ENCODE data around the gene NR2F1-AS1.

Gene NR2F1-AS1

DNA sequence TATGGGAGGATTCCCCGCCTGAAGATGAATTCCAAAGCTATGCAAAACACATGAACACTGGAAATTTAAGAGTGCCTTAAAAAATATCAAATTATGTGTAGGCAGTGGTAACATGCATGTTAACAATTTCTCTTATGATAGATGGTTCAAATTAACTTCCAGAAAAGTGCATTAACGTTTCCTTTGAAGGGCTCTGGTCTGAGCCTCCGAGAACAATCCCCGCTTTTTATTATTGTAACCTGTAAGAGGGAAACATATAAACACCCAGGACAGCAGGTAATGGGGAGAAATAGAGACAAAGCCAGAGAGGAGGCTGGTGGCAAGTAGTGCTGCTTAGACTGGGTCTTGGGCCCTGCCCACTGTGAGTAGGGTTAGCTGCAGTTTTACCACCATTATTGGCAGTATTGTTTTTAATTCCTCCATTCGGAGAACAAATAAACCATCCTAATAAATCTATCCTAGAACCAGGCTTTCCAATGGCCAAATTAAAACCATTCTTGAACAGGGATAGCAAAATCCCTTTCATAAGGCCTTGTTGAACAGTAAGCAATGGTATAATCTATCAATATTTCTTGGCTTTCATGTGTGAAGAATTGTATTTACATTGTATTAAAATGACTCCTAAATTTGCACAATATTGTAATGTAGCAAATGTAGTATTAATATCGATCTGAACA lies 8.3 kb upstream of the NR2F1-AS1 start:
- DNase-seq = no peak

DNA sequence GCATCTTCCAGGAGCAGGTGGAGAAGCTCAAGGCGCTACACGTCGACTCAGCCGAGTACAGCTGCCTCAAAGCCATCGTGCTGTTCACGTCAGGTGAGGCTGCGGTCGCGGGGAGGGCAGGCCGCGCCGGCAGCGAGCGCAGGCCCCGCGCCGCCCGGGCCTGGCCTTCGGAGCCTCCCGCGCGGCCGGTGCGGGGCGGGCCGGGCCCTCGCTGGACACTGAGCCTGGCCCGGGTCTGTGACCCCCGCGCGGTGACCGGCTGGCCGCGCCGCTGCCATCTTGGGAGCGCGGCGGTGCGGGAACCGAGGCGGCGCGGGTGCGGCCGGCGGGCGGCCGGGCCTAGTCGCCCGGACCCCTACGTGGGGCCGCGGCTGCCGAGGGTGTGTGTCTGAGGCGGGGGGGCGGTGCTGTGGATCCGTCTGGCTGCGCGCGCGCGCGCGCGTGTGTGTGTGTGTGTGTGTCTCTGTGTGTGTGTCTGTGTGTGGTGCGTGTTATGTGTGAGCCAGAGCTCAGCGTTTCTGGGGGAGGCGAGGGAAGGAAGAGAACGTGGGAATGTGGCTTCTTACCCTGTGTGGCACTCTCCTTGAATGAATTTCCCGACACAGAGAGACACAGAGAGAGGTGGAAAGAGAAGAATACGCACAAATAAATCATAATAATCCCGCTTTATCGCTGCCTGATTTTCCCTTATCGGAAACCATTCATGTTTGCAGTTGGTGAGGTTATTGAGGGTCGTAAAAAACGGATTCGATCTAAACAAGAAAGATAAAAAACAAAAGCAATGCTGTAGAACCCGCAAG lies 7.5 kb upstream of the NR2F1-AS1 start:
- no peak for DNase-seq

DNA sequence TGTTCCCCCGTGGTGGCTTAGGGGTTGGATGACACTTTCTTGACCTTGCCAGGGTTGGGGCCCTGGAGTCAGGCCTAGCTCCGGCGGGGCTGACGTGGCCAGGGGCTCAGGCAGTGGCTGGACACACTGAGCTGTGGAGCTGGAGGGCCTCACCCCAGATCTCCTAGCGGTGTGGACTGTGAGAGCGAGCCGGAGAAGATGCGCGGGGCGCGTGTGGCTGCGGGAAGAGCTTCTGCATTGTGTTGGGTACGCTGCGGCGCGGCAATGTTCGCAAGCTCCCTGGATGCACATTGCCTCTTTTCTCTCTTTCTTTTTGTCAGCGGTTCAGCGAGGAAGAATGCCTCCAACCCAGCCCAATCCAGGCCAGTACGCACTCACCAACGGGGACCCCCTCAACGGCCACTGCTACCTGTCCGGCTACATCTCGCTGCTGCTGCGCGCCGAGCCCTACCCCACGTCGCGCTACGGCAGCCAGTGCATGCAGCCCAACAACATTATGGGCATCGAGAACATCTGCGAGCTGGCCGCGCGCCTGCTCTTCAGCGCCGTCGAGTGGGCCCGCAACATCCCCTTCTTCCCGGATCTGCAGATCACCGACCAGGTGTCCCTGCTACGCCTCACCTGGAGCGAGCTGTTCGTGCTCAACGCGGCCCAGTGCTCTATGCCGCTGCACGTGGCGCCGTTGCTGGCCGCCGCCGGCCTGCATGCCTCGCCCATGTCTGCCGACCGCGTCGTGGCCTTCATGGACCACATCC lies 6.8 kb upstream of the NR2F1-AS1 start:
- no peak for DNase-seq

DNA sequence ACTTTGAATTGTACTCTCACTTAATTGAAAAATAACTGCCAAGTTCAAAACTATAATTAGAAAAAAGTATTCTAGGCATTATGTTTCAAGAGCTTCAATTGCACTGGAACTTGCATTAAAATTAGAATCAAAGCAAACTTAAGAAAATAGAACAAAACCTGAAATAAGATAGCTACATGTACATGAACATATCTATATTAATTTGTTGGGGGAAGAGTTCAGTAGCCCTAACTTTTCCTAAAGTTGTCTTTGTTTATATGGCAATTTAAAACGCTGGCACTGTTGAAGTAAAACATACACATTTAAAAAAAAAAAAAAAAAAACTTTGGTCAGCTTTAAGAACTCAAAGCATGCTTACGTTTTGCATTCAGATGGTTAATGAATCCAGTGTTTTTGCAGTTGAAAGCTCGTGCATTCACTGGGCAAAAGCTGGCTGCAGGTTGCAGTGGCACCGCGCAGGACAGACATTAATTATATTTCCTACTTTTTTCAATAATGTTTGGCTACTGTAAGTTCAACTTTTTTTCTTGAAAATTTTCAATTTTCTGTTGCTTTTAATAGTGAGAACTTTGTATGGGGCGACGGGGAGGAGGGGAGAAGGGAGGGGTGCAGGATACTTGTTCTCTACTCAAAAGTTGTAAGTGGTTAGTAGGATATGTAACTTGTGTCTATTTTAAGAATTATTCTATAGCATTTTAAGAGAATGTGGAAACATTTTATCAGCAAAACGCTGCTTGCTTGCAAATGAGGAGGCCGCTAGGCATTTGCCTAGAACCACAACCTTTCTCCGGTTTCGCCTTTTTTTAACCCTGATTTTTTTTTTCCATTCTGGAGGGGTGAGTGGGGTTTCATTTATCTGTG lies 5.9 kb upstream of the NR2F1-AS1 start:
- no peak for DNase-seq

DNA sequence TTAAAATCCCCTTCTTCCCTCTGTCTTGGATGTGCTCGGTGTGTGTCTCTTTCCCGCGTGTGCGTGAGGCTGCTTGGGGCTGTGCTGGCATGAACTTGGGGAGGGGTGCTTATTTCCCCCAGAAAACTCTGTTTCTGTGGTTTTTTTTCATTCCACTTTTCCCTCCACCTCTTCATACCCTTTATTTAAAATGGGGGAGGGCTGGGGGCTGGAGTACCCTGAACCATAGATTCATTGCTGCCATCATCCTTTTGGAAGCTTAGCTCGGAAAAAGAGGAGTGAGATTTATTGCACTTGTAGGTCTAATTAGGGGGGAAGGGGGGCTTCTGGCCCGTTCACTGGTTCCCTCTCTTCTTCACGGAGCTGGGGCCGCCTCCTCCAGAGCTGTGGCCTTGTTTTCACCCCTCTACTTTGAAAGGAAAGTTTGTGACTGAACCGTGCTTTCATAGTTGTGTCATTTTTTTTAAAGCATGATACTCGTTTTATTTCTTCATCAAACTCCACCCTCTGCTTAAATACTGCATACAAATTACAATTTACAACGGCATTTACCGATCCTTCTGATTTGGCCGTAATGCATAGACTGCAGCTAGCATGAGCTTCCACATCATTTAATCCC lies 4.9 kb upstream of the NR2F1-AS1 start:
- no peak for DNase-seq

DNA sequence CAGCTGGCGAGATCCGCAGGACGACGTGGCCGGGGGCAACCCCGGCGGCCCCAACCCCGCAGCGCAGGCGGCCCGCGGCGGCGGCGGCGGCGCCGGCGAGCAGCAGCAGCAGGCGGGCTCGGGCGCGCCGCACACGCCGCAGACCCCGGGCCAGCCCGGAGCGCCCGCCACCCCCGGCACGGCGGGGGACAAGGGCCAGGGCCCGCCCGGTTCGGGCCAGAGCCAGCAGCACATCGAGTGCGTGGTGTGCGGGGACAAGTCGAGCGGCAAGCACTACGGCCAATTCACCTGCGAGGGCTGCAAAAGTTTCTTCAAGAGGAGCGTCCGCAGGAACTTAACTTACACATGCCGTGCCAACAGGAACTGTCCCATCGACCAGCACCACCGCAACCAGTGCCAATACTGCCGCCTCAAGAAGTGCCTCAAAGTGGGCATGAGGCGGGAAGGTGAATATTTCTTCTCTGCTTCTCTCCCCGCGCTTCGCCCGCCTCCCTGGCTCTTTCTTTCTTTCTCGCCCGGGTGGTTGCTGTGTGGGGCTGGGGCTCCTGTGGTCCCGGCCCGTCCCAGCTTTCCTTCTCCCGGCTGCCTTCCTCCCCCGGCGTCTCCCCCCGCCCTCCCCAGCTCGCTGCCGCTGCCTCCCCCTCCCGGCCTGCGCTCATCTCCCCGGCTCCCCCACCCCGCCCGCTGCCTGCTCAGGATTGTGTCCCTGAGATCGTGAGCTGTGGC lies 4.2 kb upstream of the NR2F1-AS1 start:
- peak in 1 of 2 donors; percentile 9 for DNase-seq

DNA sequence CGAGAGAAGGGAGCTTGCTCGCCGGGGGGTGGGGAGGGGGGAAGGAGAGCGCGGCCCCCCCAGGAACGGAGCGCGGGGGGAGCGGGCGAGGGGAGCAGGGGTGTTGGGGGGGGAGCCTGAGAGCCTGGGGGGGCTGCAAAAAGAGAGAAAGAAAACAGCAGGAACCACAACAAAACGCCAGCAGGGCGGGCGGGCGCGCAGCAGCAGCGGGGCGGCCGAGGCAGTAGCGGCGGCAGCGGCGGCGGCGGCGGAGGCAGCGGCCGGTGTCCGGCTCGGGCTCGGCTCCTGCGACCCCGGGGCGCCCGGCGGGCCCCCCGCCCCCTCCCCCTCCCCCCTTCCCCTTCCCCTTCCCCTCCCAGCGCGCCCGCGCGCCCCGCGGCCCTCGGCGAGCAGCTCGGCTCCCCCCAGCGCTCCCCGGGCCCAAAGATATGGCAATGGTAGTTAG lies 3.6 kb upstream of the NR2F1-AS1 start:
- no peak for DNase-seq

DNA sequence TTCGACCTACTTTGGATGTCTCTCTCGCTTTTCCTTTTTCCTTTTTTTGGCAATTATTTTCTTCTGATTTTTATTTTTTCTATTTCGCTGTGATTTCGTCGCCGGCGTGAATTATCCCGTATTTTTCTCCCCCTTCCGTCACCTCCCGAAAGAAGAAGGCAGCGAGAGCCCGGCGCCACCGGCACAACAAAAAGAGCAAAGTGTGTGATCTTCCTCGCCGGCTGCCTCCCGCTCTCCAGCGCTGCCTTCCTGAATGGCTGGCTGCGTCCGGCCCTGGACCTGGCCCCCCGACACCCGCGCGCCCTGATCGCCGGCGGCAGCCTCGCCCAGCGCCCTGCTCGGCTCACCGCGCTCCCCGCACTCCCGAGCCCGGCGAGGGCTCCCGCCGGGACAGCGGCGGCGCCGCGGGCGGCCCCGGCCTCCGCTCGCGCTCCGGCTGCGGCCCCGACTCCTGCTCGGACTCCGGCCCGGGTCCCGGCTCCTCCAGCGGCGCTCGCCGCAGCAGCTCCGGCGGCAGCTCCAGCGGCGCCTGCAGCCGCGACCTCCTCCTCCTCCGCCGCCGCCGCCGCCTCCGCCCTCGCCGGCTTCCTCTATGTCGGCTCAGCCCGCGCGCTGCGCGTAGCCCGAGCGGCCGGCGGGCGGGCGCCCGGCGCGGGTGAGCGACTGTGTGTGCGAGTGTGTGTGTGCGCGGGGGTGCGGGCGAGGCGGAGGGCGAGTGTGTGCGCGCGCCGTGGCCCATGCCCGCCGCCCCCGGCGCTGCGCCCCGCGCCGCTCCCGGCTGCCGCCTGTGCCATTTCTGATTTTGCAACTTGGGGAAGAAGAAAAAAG lies 3.0 kb upstream of the NR2F1-AS1 start:
- DNase-seq = peak in 1 of 2 donors; percentile 40

DNA sequence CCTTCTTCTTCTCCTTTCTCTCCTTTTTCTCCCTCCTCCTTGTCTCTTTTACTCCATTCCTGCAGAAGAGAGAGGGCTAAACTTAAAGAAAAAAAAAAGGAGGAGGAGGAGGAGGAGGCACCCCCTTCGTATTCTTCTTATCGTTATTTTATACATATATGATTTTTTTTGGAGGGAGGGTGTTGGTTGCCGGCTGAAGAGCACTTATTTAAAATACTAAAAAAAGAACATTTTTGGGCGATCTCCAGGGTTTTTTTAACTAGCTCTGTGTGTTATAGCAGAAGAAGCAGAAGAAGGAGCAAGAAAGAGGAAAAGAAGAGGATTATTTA lies 2.4 kb upstream of the NR2F1-AS1 start:
- no peak for DNase-seq

DNA sequence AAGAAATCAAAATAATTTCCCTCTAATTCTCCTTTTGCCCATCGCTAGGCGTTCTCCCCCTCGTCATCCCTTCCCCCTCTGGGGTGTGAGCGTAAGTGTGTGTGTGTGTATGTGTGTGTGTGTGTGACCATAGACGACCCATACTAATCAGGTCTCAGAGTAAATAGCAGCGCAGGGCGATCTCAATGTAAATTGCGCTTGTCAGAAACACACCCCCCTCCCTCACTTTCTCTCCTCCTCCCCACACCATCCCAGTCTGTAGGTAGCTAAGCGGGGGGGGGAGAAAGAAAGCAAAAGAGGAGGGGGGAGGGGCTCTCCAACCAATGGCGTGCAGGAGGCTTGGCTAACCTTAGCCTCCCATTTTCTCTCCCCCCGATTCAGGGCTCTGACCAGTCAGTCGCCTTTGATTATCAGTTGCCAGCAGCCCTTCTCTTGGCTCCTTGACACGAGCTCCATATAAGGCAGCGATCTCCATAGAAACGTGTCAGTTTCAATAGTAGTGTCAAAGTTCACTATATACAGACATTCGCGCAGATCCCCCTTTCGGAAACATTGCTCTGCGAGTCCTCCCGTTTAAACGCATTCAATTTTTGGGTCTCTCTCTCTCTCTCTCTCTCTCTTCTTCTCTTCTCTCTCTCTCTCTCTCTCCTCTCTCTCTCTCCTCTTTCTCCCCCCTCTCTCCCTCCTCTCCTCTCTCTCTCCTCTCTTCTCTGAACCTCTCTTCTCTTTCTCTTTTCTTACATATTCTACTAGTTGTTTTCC lies 1.8 kb upstream of the NR2F1-AS1 start, which contains the start of gene NR2F1:
TSS of gene NR2F1 (plus strand) at position 546 of the 762 bp plus-strand sequence. CDS start 1,802 bp downstream, outside the sequence.
- no peak for DNase-seq

DNA sequence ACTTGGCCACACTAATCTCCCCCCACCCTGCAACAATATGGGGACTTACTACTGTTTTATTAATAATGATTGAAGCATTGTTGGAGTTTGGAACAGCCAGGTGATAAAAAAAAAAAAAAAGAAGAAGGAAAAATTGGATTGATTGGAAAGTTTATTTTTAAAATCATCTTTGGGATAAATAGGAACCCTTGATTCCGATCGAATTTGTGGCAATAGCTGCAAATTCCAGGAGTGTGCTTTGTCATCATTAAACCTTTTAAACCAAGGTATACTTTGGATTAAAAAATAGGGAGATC lies 1.1 kb upstream of the NR2F1-AS1 start:
- DNase-seq = no peak

DNA sequence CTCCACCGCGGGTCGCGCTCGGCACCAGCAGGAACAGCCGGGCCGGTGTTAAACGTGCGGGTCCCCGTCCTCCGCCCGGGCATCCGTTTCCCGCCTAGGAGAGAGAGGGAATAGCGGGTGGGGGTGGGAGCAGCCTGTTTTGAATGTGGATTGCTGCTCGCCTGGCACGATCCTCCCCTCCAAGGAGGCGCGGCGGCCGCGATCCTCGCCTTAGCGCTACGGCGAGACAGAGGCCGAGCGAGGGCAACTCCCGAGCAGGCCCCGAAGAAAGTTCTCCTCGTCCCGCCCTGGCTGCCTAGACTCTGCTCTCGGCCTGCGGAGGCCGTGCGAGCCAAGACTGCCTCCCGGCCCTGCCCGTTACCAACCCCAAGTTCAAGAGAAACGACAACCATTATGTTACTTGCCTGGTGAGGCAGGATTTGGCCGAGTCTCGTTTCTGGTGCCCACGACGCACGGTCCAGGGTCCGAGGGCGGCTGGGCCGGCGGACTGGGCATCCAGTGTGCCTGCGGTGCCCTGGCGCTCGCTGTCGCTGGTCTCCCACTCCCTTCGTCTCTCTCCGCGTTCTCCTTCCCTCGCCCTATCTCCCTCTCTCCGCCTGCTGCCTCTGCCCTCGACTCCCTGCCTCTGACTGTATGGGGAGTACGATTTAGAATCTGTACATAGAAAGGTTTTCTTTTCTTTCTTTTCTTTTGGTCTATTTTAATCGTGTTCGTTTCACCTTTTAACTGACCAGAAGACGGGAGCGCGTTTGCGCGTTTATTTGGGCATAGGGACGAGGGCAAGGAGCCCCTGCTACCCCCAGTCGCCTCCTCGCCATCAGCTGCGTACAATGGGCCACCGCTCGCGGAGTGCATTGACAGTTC lies 724 bp downstream of the NR2F1-AS1 start:
- peak in 1 of 2 donors; percentile 12 for DNase-seq

DNA sequence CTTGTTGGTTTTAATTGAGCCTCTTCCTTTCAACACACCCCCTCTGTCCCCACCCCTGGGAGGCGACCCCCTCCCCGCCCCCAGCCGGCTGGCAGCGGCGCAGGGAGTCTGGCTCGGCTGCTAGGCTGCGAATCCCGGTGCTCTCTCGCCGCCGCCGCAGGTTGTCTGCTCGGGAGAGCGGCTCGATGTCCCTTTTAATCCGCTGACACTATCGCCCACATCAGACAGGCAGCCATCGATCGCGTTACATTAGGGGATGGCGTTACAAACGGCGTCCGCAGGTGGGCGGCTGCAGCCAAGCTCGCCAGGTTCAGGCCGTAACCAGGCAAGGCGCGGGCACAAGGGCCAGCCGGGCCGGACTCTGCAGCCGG lies 1.3 kb downstream of the NR2F1-AS1 start:
- no peak for DNase-seq

DNA sequence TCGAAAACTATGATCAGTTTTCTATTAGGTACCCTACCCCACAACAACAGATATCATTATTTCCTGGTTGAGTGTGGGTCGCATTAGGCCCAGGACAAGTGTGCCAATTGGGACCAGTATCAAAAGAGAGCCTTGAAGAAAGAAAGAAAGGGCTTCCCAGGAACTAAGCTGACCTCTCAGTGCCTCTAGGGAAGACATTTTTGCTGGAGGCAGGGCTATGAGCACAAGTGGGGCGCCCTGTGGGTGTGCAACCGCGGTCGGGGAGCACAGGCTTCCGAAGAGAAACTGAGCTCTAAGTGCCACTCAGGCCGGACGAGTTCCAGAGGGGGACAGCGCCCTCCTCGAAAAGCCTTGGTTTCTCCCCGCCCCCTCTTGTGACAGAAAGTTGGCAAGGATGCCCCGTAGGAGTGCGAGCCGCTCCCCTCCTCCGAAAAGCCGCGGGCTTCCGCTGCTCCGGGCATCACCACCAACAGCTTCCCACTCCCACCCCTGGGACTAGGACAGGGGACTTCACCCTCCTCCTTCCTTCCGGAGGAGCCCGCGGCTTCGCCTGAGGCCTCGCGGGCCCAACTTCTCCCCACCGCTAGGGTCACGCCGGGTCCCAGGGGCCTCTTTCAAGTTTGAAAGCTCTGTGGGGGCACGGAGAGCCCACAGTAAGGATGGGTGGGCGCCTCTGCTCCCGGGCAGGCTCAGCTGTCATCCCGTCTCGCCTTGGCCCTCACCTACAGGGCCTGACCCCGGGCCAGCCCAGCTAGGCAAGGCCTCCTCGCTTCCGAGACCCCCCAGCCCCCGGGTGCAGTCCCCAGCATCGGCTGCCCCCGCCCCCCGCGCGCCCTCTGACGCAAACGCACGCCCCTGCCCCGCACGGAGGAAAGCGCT lies 2.0 kb downstream of the NR2F1-AS1 start:
- DNase-seq = no peak

DNA sequence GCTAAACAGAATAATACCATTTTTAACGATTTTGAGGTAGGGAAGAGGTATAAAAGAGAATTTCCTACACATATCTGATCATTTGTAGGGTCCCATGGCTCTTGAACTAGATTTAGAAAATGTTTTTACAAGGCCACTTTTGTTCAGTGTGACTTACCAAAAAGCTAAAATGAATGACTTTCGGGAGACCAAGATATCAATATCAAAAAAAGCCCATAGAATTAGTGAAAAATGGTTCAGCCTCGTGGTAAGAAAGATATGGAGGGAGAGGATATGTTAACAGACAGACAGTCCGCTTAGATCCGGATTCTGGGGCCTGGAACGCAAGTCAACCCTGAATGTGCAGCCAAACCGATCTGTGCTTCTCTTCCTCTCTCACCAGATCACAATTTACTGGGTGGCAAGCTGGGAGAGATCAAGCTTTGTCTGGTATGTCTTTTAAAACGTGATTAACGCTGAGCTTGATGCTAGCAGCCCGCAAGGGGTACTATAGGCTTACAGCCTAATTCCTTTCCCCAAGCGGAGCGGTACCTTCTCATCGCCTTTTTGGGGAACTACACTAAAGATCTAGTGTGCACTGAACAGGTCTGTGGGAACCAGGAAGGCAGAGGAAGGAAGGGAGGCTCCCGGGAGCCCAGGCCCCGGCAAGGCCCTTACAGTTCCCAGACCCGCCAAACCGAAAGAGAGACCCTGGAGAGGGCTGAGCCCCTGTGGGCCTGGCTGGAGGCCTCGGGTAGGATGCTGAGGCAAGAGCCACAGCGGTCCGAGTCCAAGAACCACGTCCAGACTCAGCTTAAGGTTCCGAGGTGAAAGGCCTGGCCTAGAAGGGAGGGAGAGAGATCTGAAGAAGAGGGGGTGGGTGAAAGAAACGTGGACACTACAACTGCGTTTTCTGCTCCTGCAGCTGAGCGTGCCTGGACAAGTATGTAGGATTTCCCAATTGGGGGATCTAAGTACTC lies 2.9 kb downstream of the NR2F1-AS1 start:
- DNase-seq = no peak
